IPS-15b (cell line): Measurements from ENCODE around the gene AP1M1.

Source experiments
- H3K27me3 ChIP-seq: one replicate; pipeline ENCODE4 v1.6.1; 2013; ENCODE audit warnings: low read length; ENCODE audit not compliant: control insufficient read depth, insufficient read depth
- H3K36me3 ChIP-seq: one replicate; pipeline ENCODE4 v1.6.1; 2013; ENCODE audit warnings: low read length; ENCODE audit not compliant: control insufficient read depth, insufficient read depth
- H3K4me1 ChIP-seq: one replicate; pipeline ENCODE4 v1.6.1; 2013; ENCODE audit warnings: mild to moderate bottlenecking, low read length; ENCODE audit not compliant: control insufficient read depth, insufficient read depth
- H3K4me3 ChIP-seq: one replicate; pipeline ENCODE4 v1.5.1; 2013; ENCODE audit warnings: low read depth, low read length
- H3K9ac ChIP-seq: one replicate; pipeline ENCODE4 v1.6.1; 2013; ENCODE audit warnings: low read depth, mild to moderate bottlenecking, low read length
- H3K9me3 ChIP-seq: one replicate; pipeline ENCODE4 v1.6.1; 2013; ENCODE audit warnings: mild to moderate bottlenecking, low read length; ENCODE audit not compliant: control insufficient read depth, insufficient read depth

Gene AP1M1

DNA sequence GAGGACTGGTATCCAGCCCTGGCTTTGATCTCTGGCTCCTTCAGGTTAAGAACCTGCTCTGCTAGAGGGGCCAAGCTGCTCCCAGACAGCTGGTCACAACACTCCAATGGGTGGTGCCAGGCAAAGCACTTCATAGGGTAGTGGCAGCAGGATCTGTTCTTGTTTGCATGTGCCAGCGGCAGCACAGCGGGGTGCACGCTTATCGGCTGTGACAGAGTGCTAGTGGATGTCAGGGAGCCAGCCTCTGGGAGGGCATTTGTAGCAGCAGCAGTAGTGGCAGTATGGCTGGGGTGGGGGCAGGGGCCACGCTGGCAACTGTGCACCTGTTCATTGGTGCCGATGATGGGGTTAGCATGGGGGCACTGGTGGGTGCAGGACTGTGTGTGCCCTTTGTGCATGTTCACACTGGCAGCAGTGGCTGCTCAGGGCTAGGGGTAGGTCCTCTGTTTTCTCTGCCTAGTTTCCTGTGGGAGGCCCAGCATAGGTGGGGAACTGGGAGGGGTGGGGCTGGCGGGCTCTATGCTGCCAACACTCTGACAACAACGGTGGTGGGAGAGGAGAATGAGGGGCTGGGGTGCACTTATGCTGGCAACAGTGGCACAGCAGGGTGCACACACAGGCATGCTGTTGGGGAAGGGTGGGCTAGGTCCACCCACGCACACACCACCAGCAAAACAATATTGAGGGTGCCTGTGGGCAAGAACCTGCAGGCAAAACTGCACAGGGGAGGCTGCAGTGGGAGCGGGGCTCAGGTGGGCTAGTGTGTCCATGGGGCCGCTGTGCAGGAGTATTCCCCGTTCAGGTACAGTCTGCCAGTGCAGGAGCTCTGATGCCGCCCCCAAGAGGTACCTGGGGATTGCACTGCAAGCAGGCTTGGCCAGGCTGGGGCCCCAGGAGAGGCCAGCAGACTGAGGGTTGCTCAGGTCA lies 19.3 kb downstream of the AP1M1 start:
- Histone ChIP-seq H3K27me3 (no peaks in the 10 kb centered on the region), H3K36me3 (peaks cover 2% of the 10 kb centered on the region), H3K4me3 (no peak overlapping the region), H3K9me3 (peaks cover 14% of the 10 kb centered on the region), H3K4me1 (no peaks in the 10 kb centered on the region), H3K9ac (no peak overlapping the region)

GRCh38 chr19:16217716-16218451 lies 20.2 kb downstream of the AP1M1 start:
- H3K36me3 ChIP-seq: peaks cover 2% of the 10 kb centered on the region
- H3K27me3 ChIP-seq: no peaks in the 10 kb centered on the region
- no peaks in the 10 kb centered on the region for H3K4me1 ChIP-seq
- H3K4me3 ChIP-seq: no peak overlapping the region
- no peak overlapping the region for H3K9ac ChIP-seq
- H3K9me3 ChIP-seq: peaks cover 14% of the 10 kb centered on the region

- Histone ChIP-seq H3K27me3 (no peaks in the 10 kb centered on the region), H3K36me3 (peaks cover 6% of the 10 kb centered on the region), H3K4me1 (no peaks in the 10 kb centered on the region), H3K9ac (no peak overlapping the region), H3K9me3 (peaks cover 14% of the 10 kb centered on the region), H3K4me3 (no peak overlapping the region)
Measured at GRCh38 chr19:16218851-16219250, 21.1 kb downstream of the AP1M1 start.

DNA sequence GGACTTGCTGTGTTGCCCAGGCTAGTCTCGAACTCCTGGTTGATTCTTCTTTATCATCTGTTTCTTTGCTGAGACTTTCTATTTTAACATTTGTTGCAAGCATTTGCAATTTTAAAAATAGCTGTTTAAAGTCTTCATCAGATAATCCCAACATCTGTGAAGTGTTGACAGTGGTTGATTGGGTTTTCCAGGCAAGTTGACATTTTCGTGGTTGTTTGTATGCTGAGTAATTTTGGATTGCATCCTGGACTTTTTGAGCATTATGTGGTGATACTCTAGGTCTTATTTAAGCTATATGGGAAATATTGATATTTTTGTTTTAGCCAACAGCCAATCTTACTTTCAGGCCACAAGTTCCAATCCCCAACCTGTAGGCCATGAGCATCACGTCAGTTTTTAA lies 25.1 kb downstream of the AP1M1 start:
- Histone ChIP-seq H3K36me3 (peaks cover 11% of the 10 kb centered on the region), H3K9me3 (peaks cover 14% of the 10 kb centered on the region), H3K4me1 (no peaks in the 10 kb centered on the region), H3K9ac (no peak overlapping the region), H3K27me3 (no peaks in the 10 kb centered on the region), H3K4me3 (no peak overlapping the region)

DNA sequence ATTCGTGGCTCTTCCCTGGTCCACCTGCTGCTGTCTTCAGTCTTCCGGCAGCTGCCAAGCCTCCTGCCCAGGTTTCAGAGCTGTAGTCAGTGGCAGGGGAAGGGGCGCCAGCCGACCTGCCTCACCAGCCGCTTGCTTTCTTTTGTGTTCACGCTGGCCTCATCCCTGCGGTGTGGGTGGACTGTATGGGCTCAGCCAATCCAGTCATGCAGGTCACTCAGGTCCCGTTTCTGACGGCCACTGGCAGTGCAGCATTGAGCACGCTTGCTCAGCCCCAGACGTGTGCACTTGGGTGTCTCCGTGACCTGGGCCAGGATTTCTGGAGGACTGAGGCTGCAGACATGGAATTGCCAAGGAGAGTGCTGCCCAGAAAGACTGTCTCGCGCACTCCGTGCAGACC lies 26.0 kb downstream of the AP1M1 start:
- no peak overlapping the region for H3K9ac ChIP-seq
- no peaks in the 10 kb centered on the region for H3K4me1 ChIP-seq
- H3K36me3 ChIP-seq: peaks cover 19% of the 10 kb centered on the region
- H3K9me3 ChIP-seq: peaks cover 14% of the 10 kb centered on the region
- H3K27me3 ChIP-seq: no peaks in the 10 kb centered on the region
- no peak overlapping the region for H3K4me3 ChIP-seq

GRCh38 chr19:16224293-16225045 lies 26.8 kb downstream of the AP1M1 start:
- Histone ChIP-seq H3K36me3 (peaks cover 24% of the 10 kb centered on the region), H3K9ac (no peak overlapping the region), H3K4me1 (no peaks in the 10 kb centered on the region), H3K9me3 (peaks cover 14% of the 10 kb centered on the region), H3K4me3 (no peak overlapping the region), H3K27me3 (no peaks in the 10 kb centered on the region)

GRCh38 chr19:16225279-16226183 lies 27.8 kb downstream of the AP1M1 start:
- H3K27me3 ChIP-seq: no peaks in the 10 kb centered on the region
- no peak overlapping the region for H3K4me3 ChIP-seq
- H3K9me3 ChIP-seq: peaks cover 10% of the 10 kb centered on the region
- peaks cover 24% of the 10 kb centered on the region for H3K36me3 ChIP-seq
- no peaks in the 10 kb centered on the region for H3K4me1 ChIP-seq
- H3K9ac ChIP-seq: no peak overlapping the region

DNA sequence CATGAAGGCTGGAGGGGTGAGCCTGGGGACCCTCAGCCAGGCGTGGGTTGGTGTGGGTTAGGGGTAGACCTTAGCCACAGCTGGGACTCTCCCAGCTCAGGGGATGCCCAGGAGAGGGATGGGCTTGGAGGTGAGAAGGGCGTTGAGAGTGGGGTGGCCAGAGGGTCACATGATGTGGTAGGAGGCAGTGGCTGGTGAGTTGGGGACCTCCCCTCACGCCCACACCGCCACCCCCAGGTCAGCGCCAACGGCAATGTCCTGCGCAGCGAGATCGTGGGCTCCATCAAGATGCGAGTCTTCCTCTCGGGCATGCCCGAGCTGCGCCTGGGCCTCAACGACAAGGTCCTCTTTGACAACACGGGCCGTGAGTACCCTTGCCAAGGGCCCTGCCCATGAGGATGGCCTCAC lies 28.5 kb downstream of the AP1M1 start:
- no peaks in the 10 kb centered on the region for H3K4me1 ChIP-seq
- no peaks in the 10 kb centered on the region for H3K27me3 ChIP-seq
- no peak overlapping the region for H3K9ac ChIP-seq
- peaks cover 5% of the 10 kb centered on the region for H3K9me3 ChIP-seq
- peaks cover 23% of the 10 kb centered on the region for H3K36me3 ChIP-seq
- no peak overlapping the region for H3K4me3 ChIP-seq

DNA sequence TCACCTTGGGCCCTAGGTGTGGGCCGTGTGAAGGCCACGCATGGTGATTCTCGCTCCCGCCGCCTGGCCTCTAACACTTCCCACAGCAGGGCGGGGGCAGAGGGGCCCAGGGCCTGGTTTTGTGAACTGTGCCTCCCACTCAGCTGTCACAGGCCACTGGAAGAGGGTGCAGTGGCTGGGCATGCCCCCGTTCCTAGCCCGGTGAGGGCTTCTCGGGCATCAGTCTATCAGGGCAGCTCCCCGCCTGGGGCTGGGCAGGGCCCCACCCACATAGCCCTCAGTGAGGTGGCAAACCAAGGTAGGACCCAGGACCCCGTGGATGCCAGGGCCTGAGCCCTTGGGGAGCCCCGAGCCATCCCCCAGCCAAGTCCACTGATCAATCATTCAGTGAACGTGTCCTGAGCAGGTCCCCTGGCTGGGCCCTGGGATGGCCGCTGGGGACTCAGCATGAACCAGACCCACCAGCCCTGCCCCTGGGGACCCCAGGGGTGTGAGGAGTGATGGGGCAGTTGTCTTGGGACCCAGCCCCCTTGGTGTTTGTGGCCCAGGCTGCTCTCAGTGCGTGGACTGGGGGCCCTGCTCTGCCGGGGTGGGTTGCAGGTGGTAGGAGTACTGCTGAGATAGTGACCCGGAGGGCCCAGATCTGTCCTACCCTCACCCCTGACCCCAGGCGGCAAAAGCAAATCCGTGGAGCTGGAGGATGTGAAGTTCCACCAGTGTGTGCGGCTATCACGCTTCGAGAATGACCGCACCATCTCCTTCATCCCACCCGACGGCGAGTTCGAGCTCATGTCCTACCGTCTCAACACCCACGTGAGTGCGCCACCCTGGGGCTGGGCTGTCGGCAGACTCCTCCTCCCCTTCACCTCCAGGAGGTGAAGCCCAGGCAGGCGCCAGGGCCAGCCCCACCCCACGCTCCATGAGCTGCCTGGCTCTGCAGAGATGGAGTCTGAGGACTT lies 29.4 kb downstream of the AP1M1 start:
- Histone ChIP-seq H3K9me3 (no peaks in the 10 kb centered on the region), H3K4me1 (no peaks in the 10 kb centered on the region), H3K9ac (no peak overlapping the region), H3K36me3 (peaks cover 21% of the 10 kb centered on the region), H3K4me3 (no peak overlapping the region), H3K27me3 (no peaks in the 10 kb centered on the region)

- no peaks in the 10 kb centered on the region for H3K4me1 ChIP-seq
- peaks cover 20% of the 10 kb centered on the region for H3K36me3 ChIP-seq
- H3K9me3 ChIP-seq: no peaks in the 10 kb centered on the region
- H3K4me3 ChIP-seq: no peak overlapping the region
- no peaks in the 10 kb centered on the region for H3K27me3 ChIP-seq
- no peak overlapping the region for H3K9ac ChIP-seq
Measured at GRCh38 chr19:16227837-16228636, 30.3 kb downstream of the AP1M1 start.
